ENCODE measurements around the gene FHOD3. TPM values are rescaled to one million over a fixed set of nuclear protein-coding genes. Genes with fewer than 3 reads are reported as not detected.

Gene FHOD3
- total RNA-seq (2021; ENCODE audit: unreplicated experiment) (22.7 TPM), Bru-seq, nascent RNA (percentile 74 among the genes with signal in this experiment), BruChase-seq, experiment 1, labeled RNA remaining after a 2-hour chase (percentile 59 among the genes with signal in this experiment), BruChase-seq, experiment 2, labeled RNA remaining after a 6-hour chase (percentile 58 among the genes with signal in this experiment)
- polyA plus RNA-seq (2012; ENCODE audit: insufficient read length) = 14.0 TPM
- long read RNA-seq, full-length matches to known transcripts = 5 of 14 reads
- long read RNA-seq, partial matches to known transcripts = 3 of 14 reads
- long read RNA-seq, other reads (novel, unspliced or antisense) = 6 of 14 reads

- ATAC-seq (peak; percentile 85), DNase-seq (ENCODE audit: low read depth, low spot score) (no peak)
- Histone ChIP-seq H3K36me3 (ENCODE audit: control insufficient read depth, insufficient read depth, low read length) (no peaks in the 10 kb centered on the region), H3K9me3 (ENCODE audit: control insufficient read depth, insufficient read depth, low read depth, low read length) (no peaks in the 10 kb centered on the region), H3K4me1 (ENCODE audit: control insufficient read depth, insufficient read depth, low read length) (peaks cover 14% of the 10 kb centered on the region), H3K4me3 (ENCODE audit: low read depth in 2 of 2, low read length in 2 of 2) (peak within 1 kb of the TSS; percentile 60 to 63), H3K27me3 (ENCODE audit: control insufficient read depth, insufficient read depth, low read length) (no peaks in the 10 kb centered on the region), H3K27ac (ENCODE audit: low read length) (peak within 1 kb of the TSS; percentile 69; the same call in 1 of the 2 replicates)
- BruUV-seq (replicated peaks) = no TSS peak
- in situ Hi-C loops (cut with HindIII; ENCODE audit: low pct_unique_long_range_greater_than_20kb, low sequenced_read_pairs) = no loop called here
- POLR2A ChIA-PET = interaction anchor here (0.7 kb wide), 2 partner anchors 40 to 125 kb away, joined by 7 to 20 read pairs; no protein-coding TSS in a partner anchor
- CTCF ChIA-PET = interaction anchor here (0.7 kb wide), 1 partner anchor 12 kb away, joined by 3 read pairs; no protein-coding TSS in a partner anchor
- intact Hi-C loops (cut with micrococcal nuclease; ENCODE audit: unreplicated experiment) = loop anchor here (2.0 to 5.0 kb wide), 2 partner anchors 115 to 275 kb away; no protein-coding TSS in a partner anchor
- TF ChIP-seq POLR2AphosphoS5 (IDR thresholded peaks at IDR 0.05; ENCODE audit: low read depth, low read length) (no peak), CTCF (IDR thresholded peaks at IDR 0.05) (no peak), SIN3A (IDR thresholded peaks at IDR 0.05; ENCODE audit: borderline replicate concordance, insufficient read depth, low read depth, low read length) (no peak), TCF7L2 (IDR thresholded peaks at IDR 0.05; ENCODE audit: low read depth, low read length) (no peak), REST (IDR thresholded peaks at IDR 0.05; ENCODE audit: insufficient read depth in 1 of 2, low read depth in 2 of 2, low read length in 1 of 2) (no peak)
Measured at GRCh38 chr18:36297417-36298125, at the start of gene FHOD3. Gene FHOD3, plus strand, starts transcription at chr18:36297713. Its CDS starts 123 bp downstream, at chr18:36297836.

- TF ChIP-seq CTCF (IDR thresholded peaks at IDR 0.05) (no peak), TCF7L2 (IDR thresholded peaks at IDR 0.05; ENCODE audit: low read depth, low read length) (no peak), REST (IDR thresholded peaks at IDR 0.05; ENCODE audit: insufficient read depth in 1 of 2, low read depth in 2 of 2, low read length in 1 of 2) (no peak), POLR2AphosphoS5 (IDR thresholded peaks at IDR 0.05; ENCODE audit: low read depth, low read length) (no peak), SIN3A (IDR thresholded peaks at IDR 0.05; ENCODE audit: borderline replicate concordance, insufficient read depth, low read depth, low read length) (no peak)
- no peaks in the 10 kb centered on the region for H3K36me3 ChIP-seq (ENCODE audit: control insufficient read depth, insufficient read depth, low read length)
- intact Hi-C loops (cut with micrococcal nuclease; ENCODE audit: unreplicated experiment) = no loop called here
- H3K27ac ChIP-seq (ENCODE audit: low read length) = no peak overlapping the region
- POLR2A ChIA-PET = no interaction called here
- DNase-seq (ENCODE audit: low read depth, low spot score) = no peak
- CTCF ChIA-PET = no interaction called here
- no peaks in the 10 kb centered on the region for H3K27me3 ChIP-seq (ENCODE audit: control insufficient read depth, insufficient read depth, low read length)
- H3K4me1 ChIP-seq (ENCODE audit: control insufficient read depth, insufficient read depth, low read length) = no peaks in the 10 kb centered on the region
- no peaks in the 10 kb centered on the region for H3K9me3 ChIP-seq (ENCODE audit: control insufficient read depth, insufficient read depth, low read depth, low read length)
- ATAC-seq = no peak
- in situ Hi-C loops (cut with HindIII; ENCODE audit: low pct_unique_long_range_greater_than_20kb, low sequenced_read_pairs) = no loop called here
- no TSS peak for BruUV-seq (replicated peaks)
- H3K4me3 ChIP-seq (ENCODE audit: low read depth in 2 of 2, low read length in 2 of 2) = no peak overlapping the region
Measured at GRCh38 chr18:36249392-36249791, 48.1 kb upstream of the FHOD3 start.

All from Panc1 (cell line).